ENCODE results near the gene HOGA1.

HOGA1 gene

GRCh38 chr10:97578171-97578844 lies 5.9 kb upstream of the HOGA1 start:
- DNase-seq (ENCODE audit: low read depth in 1 of 2, low spot score in 1 of 2), result no peak

DNA sequence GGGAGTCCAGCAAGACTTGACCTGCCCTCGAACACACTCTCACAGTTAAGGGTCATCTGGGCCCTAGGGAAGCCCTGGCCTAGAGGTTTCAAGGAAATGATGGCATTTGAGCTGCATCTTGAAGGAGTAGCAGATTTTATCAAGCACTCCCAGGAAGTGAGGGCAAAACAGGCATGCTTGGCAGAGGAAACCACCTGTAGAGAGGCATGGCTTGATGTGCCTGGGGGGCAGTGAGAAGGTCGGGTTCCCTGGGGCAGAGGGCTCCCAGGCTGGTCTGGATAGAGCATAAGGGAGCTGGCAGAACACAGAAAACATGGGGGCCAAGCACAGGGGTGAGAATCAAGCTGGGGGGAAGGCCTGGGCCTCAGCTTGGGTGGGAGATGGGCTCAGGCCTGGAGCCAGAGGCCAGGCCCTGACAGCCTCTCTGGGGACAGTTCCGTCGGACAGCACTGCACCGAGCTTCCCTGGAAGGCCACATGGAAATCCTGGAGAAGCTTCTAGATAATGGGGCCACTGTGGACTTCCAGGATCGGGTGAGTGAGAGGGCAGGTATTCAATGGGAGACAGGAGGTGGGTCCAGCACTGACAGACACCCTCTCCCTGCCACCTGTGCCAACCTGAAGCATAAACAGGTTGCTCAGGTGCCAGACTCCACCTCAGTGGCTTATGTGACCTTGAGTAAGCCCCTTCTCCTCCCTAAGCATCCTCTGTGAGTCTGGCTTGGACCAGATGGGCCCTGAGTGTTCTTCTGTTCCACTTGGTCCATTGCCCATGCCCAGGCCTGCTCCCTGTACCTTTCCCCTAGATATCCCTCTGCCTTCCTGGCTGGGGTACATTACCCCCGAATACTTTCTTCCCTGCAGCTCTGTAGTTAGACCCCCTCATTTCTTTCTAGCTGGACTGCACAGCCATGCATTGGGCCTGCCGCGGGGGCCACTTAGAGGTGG lies 3.5 kb upstream of the HOGA1 start:
- no peak for DNase-seq (ENCODE audit: low read depth in 1 of 2, low spot score in 1 of 2)

DNA sequence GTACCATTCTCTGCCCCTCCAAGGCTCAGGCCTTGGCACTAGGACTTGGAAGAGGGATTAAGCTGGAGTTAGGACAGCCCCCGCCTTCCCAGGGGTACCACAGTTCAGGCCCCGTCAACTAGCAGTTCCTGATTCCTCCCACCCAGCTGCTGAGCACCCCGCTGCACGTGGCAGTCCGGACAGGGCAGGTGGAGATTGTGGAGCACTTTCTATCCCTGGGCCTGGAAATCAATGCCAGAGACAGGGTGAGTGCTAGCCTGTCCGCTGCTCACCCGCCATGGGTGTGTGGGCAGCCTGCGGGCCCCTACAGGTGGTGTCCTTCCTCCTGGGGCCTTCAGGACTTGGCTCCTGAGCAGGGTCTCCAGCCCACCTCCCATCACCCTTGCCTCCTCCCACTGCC lies 2.0 kb upstream of the HOGA1 start:
- DNase-seq (ENCODE audit: low read depth in 1 of 2, low spot score in 1 of 2), result no peak

GRCh38 chr10:97583476-97583875 lies 713 bp upstream of the HOGA1 start:
- DNase-seq (ENCODE audit: low read depth in 1 of 2, low spot score in 1 of 2), result no peak

DNA sequence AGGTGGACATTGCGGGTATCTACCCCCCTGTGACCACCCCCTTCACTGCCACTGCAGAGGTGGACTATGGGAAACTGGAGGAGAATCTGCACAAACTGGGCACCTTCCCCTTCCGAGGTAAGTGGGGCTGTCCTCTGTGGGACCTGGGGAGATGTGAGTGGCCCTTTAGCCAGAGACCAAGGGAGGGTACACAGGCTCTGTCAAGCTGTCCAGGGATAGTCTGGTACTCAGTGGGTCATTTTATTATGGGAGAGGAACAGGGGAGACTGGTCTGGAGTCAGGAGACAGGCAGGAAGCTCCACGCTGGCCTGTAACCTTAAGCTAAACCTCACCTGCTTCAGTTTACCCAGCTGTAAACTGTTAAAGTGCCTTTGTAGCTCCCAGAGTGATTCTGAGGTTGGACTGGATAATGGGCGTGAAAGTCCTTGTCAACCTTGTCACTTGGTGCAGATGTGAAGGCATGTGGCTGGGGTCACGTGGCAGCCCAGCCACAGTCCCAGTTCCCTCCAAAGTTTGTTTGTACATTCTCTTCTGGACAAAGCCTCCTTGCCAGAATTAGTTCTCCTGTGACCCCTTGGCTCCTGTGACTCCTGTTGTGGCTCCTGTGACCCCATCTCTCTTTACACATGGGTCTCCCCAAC lies 729 bp downstream of the HOGA1 start:
- no peak for DNase-seq (ENCODE audit: low read depth in 1 of 2, low spot score in 1 of 2)

DNA sequence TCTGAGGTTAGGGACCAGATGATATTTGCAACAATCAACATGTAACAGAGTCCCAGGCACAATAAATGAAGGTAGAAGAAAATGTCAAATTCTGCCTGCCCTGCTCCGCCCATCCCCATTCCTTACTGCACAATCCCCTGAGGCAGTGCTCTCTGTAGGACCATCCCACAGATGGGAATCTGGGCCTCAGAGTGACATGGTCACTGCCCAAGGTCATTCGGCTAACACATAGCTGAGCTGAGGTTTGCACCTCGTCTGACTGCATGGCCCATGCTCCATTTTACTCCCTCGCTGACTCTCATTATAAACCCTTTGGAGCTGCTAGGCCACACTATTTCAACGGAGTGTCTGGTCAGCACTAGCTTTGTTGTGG lies 1.2 kb downstream of the HOGA1 start:
- no peak for DNase-seq (ENCODE audit: low read depth in 1 of 2, low spot score in 1 of 2)

- no peak for DNase-seq (ENCODE audit: low read depth in 1 of 2, low spot score in 1 of 2)
Measured at GRCh38 chr10:97587183-97587582, 3.0 kb downstream of the HOGA1 start.

DNA sequence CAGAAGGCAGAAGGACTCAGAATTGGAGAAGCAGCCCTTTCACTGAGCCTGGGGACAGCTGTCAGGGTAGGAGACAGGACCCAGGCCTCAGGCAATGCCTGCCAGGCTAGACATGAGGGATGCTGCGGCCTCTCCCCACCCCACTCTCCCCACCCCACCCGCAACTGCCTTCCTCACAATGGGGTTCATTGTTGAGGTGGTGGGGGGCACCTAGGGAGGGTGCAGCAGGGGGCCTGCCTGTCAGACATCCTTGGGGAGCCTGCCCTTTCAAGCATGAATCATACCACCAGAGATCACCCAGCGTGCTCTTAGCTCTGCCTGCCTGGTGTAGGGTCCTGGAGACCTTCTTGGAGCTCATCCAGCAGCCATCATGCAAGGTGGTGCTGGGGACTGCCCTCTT lies 5.3 kb downstream of the HOGA1 start, which contains the start of gene C10orf62:
C10orf62 (plus strand) TSS at position 243 of the 400 bp plus-strand sequence. CDS start 177 bp downstream, outside the sequence.
- DNase-seq (ENCODE audit: low read depth in 1 of 2, low spot score in 1 of 2), result no peak

DNA sequence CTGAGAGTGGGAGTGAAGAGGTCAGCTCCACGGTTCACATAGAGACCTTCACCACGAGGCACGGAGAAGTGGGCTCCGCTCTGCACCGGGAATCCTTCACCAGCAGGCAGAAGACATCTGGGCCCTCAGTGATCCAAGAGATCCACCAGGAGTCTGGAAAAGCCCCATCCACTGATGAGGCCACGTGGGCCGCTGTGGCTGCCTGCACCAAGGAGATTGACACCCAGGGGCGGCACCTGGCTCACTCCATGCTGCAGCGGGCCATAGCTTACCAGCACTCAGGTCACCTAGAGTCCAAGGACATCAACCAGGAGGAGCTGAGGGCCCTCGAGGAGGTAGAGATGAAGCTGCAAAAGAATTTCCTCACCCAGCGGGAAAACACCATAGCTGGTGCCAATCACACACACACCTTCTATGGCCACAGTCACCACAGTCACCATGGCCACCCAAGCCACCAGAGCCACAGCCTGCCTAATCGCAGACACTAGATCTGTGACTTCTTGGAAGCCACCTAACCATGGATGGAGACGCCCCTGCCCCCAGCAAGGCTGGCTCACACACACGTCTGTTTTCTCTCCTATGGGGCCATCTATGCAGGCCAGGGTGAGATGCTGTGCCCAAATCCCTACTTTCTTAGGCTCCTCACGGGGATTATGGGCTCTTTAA lies 6.0 kb downstream of the HOGA1 start:
- DNase-seq (ENCODE audit: low read depth in 1 of 2, low spot score in 1 of 2), result no peak

GRCh38 chr10:97590748-97591495 lies 6.7 kb downstream of the HOGA1 start:
- DNase-seq (ENCODE audit: low read depth in 1 of 2, low spot score in 1 of 2), result no peak

GRCh38 chr10:97593421-97593820 lies 9.2 kb downstream of the HOGA1 start:
- no peak for DNase-seq (ENCODE audit: low read depth in 1 of 2, low spot score in 1 of 2)

- no peak for DNase-seq (ENCODE audit: low read depth in 1 of 2, low spot score in 1 of 2)
Measured at GRCh38 chr10:97596101-97597082, 12.2 kb downstream of the HOGA1 start.

DNA sequence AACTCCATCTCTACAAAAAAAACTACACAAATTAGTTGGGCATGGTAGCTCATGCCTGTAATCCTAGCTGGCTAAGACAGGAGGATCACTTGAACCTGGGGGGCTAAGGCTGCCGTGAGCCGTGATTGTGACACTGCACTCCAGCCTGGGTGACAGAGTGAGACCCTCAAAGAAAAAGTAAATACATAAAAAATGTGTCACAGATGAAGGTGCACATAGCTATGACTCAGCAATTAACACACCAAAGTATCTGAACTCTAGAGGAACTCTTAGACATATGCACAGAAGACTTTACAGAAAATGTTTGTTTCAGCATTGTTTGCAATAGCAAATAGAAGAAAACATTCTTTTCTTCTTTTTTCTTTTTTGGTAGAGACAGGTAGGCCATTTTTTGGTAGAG lies 13.6 kb downstream of the HOGA1 start:
- DNase-seq (ENCODE audit: low read depth in 1 of 2, low spot score in 1 of 2), result no peak

- no peak for DNase-seq (ENCODE audit: low read depth in 1 of 2, low spot score in 1 of 2)
Measured at GRCh38 chr10:97598407-97599271, 14.4 kb downstream of the HOGA1 start.

DNA sequence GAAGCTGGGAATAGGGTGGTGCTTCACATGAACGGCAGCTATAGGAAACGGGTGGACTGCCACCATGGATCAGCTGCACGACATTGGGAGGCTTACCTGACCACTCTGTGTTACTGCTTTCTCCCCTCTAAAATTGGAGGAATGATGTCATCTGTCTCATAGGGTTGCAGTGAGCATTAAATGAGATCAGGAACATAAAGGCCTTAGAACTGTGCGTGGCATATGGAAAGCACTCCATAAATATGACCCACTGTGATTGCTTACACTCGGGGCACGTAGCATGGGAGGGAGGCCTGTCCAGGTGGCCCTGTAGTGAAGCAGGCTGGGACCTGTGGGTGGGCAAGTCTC lies 15.1 kb downstream of the HOGA1 start:
- DNase-seq (ENCODE audit: low read depth in 1 of 2, low spot score in 1 of 2), result no peak

- DNase-seq (ENCODE audit: low read depth in 1 of 2, low spot score in 1 of 2), result no peak
Measured at GRCh38 chr10:97600616-97601015, 16.4 kb downstream of the HOGA1 start.

DNA sequence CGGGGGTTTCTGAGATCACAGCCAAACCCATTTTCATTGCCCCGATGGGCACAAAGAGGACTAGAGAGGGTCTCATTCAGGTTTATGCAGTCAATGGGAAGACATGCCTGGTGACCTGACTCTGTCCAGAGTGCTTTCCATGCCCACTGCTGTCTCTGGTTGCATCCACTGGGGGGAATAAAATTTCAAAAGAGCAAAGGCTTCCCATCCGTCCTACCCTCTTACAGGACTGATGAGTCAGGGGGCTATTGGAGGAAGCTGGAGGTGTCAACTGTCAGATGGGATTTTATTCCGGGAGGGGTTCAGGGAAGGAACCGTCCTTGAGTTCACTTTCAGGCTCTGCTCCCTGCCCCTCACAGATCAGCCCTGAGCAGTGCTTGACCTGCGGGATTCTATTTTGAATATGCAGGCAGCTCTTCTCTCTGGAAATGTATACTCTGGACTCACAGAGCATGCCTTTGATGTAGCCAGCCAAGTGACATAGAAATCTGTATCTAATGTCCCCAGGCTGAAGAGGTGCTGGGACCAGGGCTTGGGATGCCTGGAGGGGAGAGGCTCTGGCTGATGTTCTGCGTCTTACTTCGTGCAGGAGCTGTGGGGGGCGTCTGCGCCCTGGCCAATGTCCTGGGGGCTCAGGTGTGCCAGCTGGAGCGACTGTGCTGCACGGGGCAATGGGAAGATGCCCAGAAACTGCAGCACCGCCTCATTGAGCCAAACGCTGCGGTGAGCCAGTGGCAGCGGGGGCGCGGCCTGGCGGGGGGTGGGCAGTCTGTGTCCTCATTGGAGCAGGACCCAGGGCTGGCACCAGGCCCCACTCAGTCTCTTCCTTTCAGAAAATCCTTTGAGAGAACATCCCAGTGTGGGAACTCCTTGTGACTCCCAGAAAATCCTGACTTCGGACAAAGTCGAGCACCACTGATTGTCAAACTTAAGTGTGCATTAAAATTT lies 17.4 kb downstream of the HOGA1 start:
- DNase-seq (ENCODE audit: low read depth in 1 of 2, low spot score in 1 of 2), result no peak

Data from stimulated activated CD4-positive, alpha-beta T cell treated with anti-CD3 and anti-CD28 coated beads, Interleukin-15, amount 100 ng/mL, for 1 hour (primary cell).